AG10803 (cell line): ENCODE data around the gene MYO1B.
A peak's percentile ranks its signal among the peaks of the same experiment; 100 is the strongest.

Experiments used
- DNase-seq: peaks from one replicate; pipeline ENCODE4 v3.0.0; 2010; ENCODE audit warnings: low read depth
- H3K4me3 ChIP-seq: 2 replicates; pipeline ENCODE4 v1.5.1; 2011; ENCODE audit warnings: mild to moderate bottlenecking, low read length, control low read depth
- CTCF ChIP-seq: conservative IDR thresholded peaks from 2 replicates; pipeline ENCODE4 v1.5.1; 2011; ENCODE audit warnings: mild to moderate bottlenecking, low read length, control low read depth, inconsistent platforms

MYO1B gene

GRCh38 chr2:191234376-191234775 lies 10.8 kb upstream of the MYO1B start:
- DNase-seq: peak; percentile 84
- TF ChIP-seq CTCF: no peak
- no peak overlapping the region for H3K4me3 ChIP-seq

- no peak overlapping the region for H3K4me3 ChIP-seq
- DNase-seq: no peak
- no peak for TF ChIP-seq CTCF
Observed at GRCh38 chr2:191240871-191241270, 4.3 kb upstream of the MYO1B start.

GRCh38 chr2:191241418-191241817 lies 3.8 kb upstream of the MYO1B start:
- no peak for TF ChIP-seq CTCF
- no peak for DNase-seq
- no peak overlapping the region for H3K4me3 ChIP-seq

GRCh38 chr2:191243154-191243553 lies 2.0 kb upstream of the MYO1B start:
- no peak for DNase-seq
- no peak overlapping the region for H3K4me3 ChIP-seq
- TF ChIP-seq CTCF: no peak

GRCh38 chr2:191244350-191244749 lies 854 bp upstream of the MYO1B start:
- H3K4me3 ChIP-seq: no peak overlapping the region
- TF ChIP-seq CTCF: no peak
- no peak for DNase-seq

GRCh38 chr2:191245869-191246531 lies 796 bp downstream of the MYO1B start:
- peak overlapping the region; percentile 93 for H3K4me3 ChIP-seq
- peak; percentile 65 for DNase-seq
- TF ChIP-seq CTCF: no peak

GRCh38 chr2:191246820-191247380 lies 1.7 kb downstream of the MYO1B start:
- peak overlapping the region; percentile 93 for H3K4me3 ChIP-seq
- no peak for TF ChIP-seq CTCF
- peak; percentile 39 for DNase-seq
